PFSK-1 (cell line): ENCODE measurements around the gene EIF2S3.

Experiments
- FOXP2 ChIP-seq: optimal IDR thresholded peaks from 2 replicates; pipeline ENCODE3; 2011; ENCODE audit warnings: borderline replicate concordance, control low read depth, inconsistent platforms; ENCODE audit not compliant: insufficient read depth; ENCODE audit errors: extremely low read length, extremely low read depth
- POLR2AphosphoS5 ChIP-seq: IDR thresholded peaks from 2 replicates; pipeline ENCODE4 v1.6.1; 2012; ENCODE audit warnings: low read depth, mild to moderate bottlenecking, control low read depth, low read length, moderate library complexity
- REST ChIP-seq, 2 experiments: IDR thresholded peaks; 2 replicates each; pipeline versions ENCODE4 v1.6.1 to v1.8.0; 2011 to 2012; ENCODE audit warnings: low read depth in 2 of 2, low read length in 2 of 2, control low read depth in 1 of 2, inconsistent platforms in 1 of 2, mild to moderate bottlenecking in 1 of 2, moderate library complexity in 1 of 2; ENCODE audit not compliant: insufficient read depth in 1 of 2
- SIN3A ChIP-seq: IDR thresholded peaks from 2 replicates; pipeline ENCODE4 v1.6.1; 2012; ENCODE audit warnings: mild to moderate bottlenecking, low read length, moderate library complexity, borderline replicate concordance; ENCODE audit not compliant: insufficient read depth
- TAF1 ChIP-seq: IDR thresholded peaks from 2 replicates; pipeline ENCODE4 v1.6.1; 2012; ENCODE audit warnings: low read length, control low read depth, borderline replicate concordance; ENCODE audit not compliant: insufficient read depth

Gene EIF2S3

GRCh38 chrX:24097741-24098260 is 43.0 kb downstream of the EIF2S3 start:
- TF ChIP-seq FOXP2 (no peak), REST (IDR thresholded peaks at IDR 0.05; ENCODE audit: insufficient read depth in 1 of 2, low read depth in 2 of 2, low read length in 2 of 2) (no peak), POLR2AphosphoS5 (no peak), SIN3A (no peak), TAF1 (no peak)

GRCh38 chrX:24098932-24099331 is 44.2 kb downstream of the EIF2S3 start:
- TF ChIP-seq FOXP2 (no peak), TAF1 (no peak), REST (IDR thresholded peaks at IDR 0.05; ENCODE audit: insufficient read depth in 1 of 2, low read depth in 2 of 2, low read length in 2 of 2) (no peak), POLR2AphosphoS5 (no peak), SIN3A (no peak)

DNA sequence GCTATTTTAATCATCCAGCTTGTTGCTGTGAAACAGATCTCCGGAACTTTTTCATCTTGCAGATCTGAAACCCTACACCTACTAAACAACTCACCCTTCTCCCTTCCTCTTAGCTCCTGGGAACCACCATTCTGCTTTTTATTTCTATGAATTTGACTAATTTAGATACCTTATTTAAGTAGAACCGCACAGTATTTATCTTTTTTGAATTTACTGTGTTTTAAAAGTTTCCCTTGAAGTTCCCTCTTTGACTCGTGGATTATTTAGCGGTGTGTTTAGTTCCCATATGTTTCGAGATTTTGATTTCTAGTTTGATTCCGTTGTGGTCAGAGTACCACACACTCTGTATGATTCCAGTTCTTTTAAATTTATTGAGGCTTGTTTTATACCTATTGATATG is 44.6 kb downstream of the EIF2S3 start:
- TF ChIP-seq REST (IDR thresholded peaks at IDR 0.05; ENCODE audit: insufficient read depth in 1 of 2, low read depth in 2 of 2, low read length in 2 of 2): no peak
- TF ChIP-seq POLR2AphosphoS5: no peak
- TF ChIP-seq SIN3A: no peak
- no peak for TF ChIP-seq FOXP2

DNA sequence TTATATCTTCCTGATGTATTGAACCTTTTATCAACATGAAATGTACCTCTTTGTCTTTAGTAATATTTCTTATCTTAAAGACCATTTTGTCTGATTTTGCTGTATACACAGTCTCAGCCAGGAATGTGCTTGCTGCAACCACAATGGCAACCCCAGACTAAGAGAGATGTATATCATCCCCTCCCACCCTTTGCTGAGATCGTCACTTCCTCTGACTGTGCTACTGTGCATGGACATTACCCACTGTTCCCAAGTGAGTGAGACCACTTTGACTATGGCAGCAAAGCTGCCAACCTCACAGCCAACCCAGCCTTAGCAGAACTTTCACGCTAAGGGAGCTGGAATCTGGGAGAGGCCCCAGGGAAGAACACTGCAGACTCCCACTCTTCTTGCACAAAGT is 46.0 kb downstream of the EIF2S3 start:
- no peak for TF ChIP-seq SIN3A
- no peak for TF ChIP-seq FOXP2
- no peak for TF ChIP-seq REST (IDR thresholded peaks at IDR 0.05; ENCODE audit: insufficient read depth in 1 of 2, low read depth in 2 of 2, low read length in 2 of 2)
- TF ChIP-seq POLR2AphosphoS5: no peak
- no peak for TF ChIP-seq TAF1

DNA sequence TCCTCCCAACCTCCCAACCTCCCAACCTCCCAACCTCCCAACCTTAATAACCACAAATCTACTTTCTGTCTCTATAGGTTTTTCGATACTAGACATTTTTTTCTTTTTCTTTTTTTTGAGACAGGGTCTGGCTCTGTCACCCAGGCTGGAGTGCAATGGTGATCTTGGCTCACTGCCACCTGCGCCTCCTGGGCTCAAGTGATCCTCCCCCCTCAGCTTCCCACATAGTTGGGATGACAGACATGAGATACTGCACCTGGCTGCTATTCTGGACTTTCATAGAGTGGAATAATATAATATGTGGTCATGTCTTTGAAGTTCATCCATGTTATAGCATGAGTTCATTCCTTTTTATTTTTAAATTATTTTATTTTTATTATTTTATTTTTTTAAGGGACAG is 55.3 kb downstream of the EIF2S3 start:
- TF ChIP-seq SIN3A (no peak), POLR2AphosphoS5 (no peak), TAF1 (no peak), REST (IDR thresholded peaks at IDR 0.05; ENCODE audit: insufficient read depth in 1 of 2, low read depth in 2 of 2, low read length in 2 of 2) (no peak)
